ENCODE measurements around the gene CBFA2T3.

DNA sequence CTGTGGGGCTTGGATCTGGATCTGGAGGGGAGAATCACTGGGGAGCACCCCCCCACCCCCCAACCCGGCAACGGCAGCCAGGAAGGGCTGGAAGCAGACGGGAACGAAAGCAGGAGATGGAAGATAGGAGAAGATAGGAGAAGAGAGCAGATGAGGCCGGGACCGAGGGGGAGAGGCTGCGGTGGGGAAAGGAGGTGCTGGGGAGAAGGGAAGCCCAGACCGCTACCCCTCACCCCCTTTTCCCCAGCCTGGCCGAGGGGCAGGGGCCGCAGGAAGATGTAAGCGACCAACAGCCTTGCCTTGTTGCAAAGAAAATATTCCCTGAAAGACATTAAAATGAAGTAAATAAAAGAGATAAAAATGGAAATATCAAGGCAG is 26.8 kb upstream of the CBFA2T3 start:
- no peak for TF ChIP-seq POLR2A (IDR thresholded peaks at IDR 0.05)
- TF ChIP-seq, protein P1, sequence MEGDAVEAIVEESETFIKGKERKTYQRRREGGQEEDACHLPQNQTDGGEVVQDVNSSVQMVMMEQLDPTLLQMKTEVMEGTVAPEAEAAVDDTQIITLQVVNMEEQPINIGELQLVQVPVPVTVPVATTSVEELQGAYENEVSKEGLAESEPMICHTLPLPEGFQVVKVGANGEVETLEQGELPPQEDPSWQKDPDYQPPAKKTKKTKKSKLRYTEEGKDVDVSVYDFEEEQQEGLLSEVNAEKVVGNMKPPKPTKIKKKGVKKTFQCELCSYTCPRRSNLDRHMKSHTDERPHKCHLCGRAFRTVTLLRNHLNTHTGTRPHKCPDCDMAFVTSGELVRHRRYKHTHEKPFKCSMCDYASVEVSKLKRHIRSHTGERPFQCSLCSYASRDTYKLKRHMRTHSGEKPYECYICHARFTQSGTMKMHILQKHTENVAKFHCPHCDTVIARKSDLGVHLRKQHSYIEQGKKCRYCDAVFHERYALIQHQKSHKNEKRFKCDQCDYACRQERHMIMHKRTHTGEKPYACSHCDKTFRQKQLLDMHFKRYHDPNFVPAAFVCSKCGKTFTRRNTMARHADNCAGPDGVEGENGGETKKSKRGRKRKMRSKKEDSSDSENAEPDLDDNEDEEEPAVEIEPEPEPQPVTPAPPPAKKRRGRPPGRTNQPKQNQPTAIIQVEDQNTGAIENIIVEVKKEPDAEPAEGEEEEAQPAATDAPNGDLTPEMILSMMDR (IDR thresholded peaks at IDR 0.05): no peak
